Keratinocyte (primary cell): ENCODE results near the gene TMEM150B. TPM values are rescaled to one million over a fixed set of nuclear protein-coding genes. Genes with fewer than 3 reads are reported as not detected.

ENCODE experiments used
- DNase-seq: peaks from one replicate; pipeline ENCODE4 v3.0.0-alpha.2; 2011; ENCODE audit warnings: low read depth, missing footprints, low spot score
- FAIRE-seq: peaks from 2 replicates; lab custom pipeline; 2011; peaks lifted over from hg19 to GRCh38; lab: Jason Lieb, UNC
- H2AFZ ChIP-seq: 2 replicates; pipeline ENCODE4 v1.6.0; 2012; ENCODE audit warnings: low read length, control low read depth, inconsistent platforms; ENCODE audit not compliant: control insufficient read depth
- H3K27ac ChIP-seq: 2 replicates; pipeline ENCODE4 v1.5.1; 2011; ENCODE audit warnings: low read length; ENCODE audit not compliant: control insufficient read depth, insufficient read depth
- H3K27me3 ChIP-seq: 3 replicates; pipeline ENCODE4 v1.6.0; 2011; ENCODE audit warnings: low read length; ENCODE audit not compliant: control insufficient read depth, insufficient read depth; ENCODE audit errors: extremely low read depth
- H3K36me3 ChIP-seq, 2 experiments: 2 replicates in 1 of 2; 3 replicates in 1 of 2; pipeline ENCODE4 v1.5.1; 2011; ENCODE audit warnings: low read length in 2 of 2, mild to moderate bottlenecking in 1 of 2; ENCODE audit not compliant: control insufficient read depth in 2 of 2, insufficient read depth in 2 of 2; ENCODE audit errors: extremely low read depth in 1 of 2
- H3K4me1 ChIP-seq: 3 replicates; pipeline ENCODE4 v1.5.1; 2011; ENCODE audit warnings: low read length; ENCODE audit not compliant: control insufficient read depth, insufficient read depth; ENCODE audit errors: extremely low read depth
- H3K4me2 ChIP-seq: 3 replicates; pipeline ENCODE4 v1.6.0; 2011; ENCODE audit warnings: low read depth, low read length; ENCODE audit not compliant: control insufficient read depth, insufficient read depth; ENCODE audit errors: extremely low read depth
- H3K4me3 ChIP-seq, 3 experiments: fragments of 200-600 bp in 1 of 3; sonication (generic) in 1 of 3; 2 replicates in 2 of 3; 3 replicates in 1 of 3; pipeline ENCODE4 v1.5.1; 2011 to 2016; ENCODE audit warnings: low read length in 3 of 3, mild to moderate bottlenecking in 3 of 3, control low read depth in 2 of 3, inconsistent platforms in 1 of 3, low read depth in 1 of 3, mixed read lengths in 1 of 3, mixed run types in 1 of 3, moderate library complexity in 1 of 3; ENCODE audit not compliant: control insufficient read depth in 2 of 3, insufficient read depth in 2 of 3; ENCODE audit errors: extremely low read depth in 1 of 3
- H3K79me2 ChIP-seq: 2 replicates; pipeline ENCODE4 v1.6.0; 2012; ENCODE audit warnings: low read length; ENCODE audit not compliant: control insufficient read depth, insufficient read depth
- H3K9ac ChIP-seq: 3 replicates; pipeline ENCODE4 v1.6.0; 2011; ENCODE audit warnings: low read length; ENCODE audit not compliant: control insufficient read depth, insufficient read depth; ENCODE audit errors: extremely low read depth
- H3K9me1 ChIP-seq: 3 replicates; pipeline ENCODE4 v1.6.0; 2011; ENCODE audit warnings: low read length; ENCODE audit not compliant: control insufficient read depth, insufficient read depth; ENCODE audit errors: extremely low read depth
- H3K9me3 ChIP-seq: 2 replicates; pipeline ENCODE4 v1.5.1; 2012; ENCODE audit warnings: low read depth, low read length; ENCODE audit not compliant: control insufficient read depth
- H4K20me1 ChIP-seq: 3 replicates; pipeline ENCODE4 v1.6.0; 2011; ENCODE audit warnings: low read length; ENCODE audit not compliant: control insufficient read depth, insufficient read depth; ENCODE audit errors: extremely low read depth
- EZH2 ChIP-seq: IDR thresholded peaks from one replicate; pipeline ENCODE4 v1.6.1; 2012; ENCODE audit warnings: inconsistent platforms, mild to moderate bottlenecking, low read length, moderate library complexity
- dilution Hi-C: fragments of 300-500 bp; cut with MboI; formaldehyde crosslinking; loops from one replicate; pipeline ENCODE4 v1.7.0; 2020; ENCODE audit warnings: low sequenced_read_pairs; ENCODE audit not compliant: extremely low pct_ligation_motif_present
- polyA plus RNA-seq, 5 experiments: library from polyadenylated mRNA; depleted of rRNA in 3 of 5; stranded (reverse) in 3 of 5; stranded (forward) in 1 of 5; unstranded in 1 of 5; fragments of >200 nt; gene quantifications; 1 replicate in 1 of 5; 2 replicates in 3 of 5; 3 replicates in 1 of 5; pipeline versions ENCODE4 v1.2.1 to v1.2.3, GENCODE V29; 2011 to 2012; ENCODE audit warnings: missing spikeins in 2 of 5, low read depth in 1 of 5, low replicate concordance in 1 of 5
- TF ChIP-seq, protein P1 (sequence below), 3 experiments: IDR thresholded peaks in 1 of 3; conservative IDR thresholded peaks in 1 of 3; optimal IDR thresholded peaks in 1 of 3; 2 replicates in 2 of 3; 3 replicates in 1 of 3; pipeline versions ENCODE3 to v1.5.1; 2011; ENCODE audit warnings: low read length in 3 of 3, mild to moderate bottlenecking in 3 of 3, moderate library complexity in 2 of 3, control low read depth in 1 of 3, inconsistent platforms in 1 of 3; ENCODE audit not compliant: insufficient read depth in 2 of 3; ENCODE audit errors: extremely low read depth in 1 of 3

TMEM150B gene
- polyA plus RNA-seq, 1 donor (not counting 4 experiments of a cell fraction or from before 2014, with no cell fraction given): not detected

DNA sequence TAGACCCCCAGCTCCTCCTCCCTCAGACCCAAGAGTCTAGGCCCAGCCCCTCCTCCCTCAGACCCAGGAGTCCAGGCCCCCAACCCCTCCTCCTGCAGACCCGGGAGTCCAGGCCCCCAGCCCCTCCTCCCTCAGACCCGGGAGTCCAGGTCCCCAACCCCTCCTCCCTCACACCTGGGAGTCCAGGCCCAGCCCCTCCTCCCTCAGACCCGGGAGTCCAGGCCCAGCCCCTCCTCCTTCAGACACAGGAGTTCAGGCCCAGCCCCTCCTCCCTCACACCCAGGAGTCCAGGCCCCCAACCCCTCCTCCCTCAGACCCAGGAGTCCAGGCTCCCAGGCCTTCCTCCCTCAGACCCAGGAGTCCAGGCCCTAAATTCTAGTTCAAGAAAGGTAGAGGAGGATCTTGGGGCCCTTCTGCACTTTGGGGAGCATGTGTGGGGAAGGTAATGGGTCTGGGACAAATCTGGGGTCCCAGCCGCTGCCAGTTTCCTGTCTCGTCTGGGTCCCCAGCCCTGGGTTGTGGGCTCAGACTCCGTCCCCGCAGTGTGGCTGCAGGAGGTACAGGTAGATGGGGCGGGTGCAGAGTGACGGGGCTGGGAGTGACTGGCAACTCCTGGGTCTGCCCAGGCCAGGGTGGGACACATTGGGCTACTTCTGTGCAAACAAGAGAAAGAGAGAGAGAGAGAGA, 48.3 kb upstream of the TMEM150B start:
- DNase-seq: no peak
- Histone ChIP-seq H3K4me2 (no peak overlapping the region), H3K79me2 (no peaks in the 10 kb centered on the region), H3K9me1 (no peaks in the 10 kb centered on the region), H2AFZ (no peak overlapping the region), H3K27me3 (peaks cover 15% of the 10 kb centered on the region), H3K9me3 (no peaks in the 10 kb centered on the region), H3K9ac (no peak overlapping the region), H3K4me3 (no peak overlapping the region), H3K4me1 (peaks cover 15% of the 10 kb centered on the region), H4K20me1 (no peaks in the 10 kb centered on the region), H3K27ac (no peak overlapping the region), H3K36me3 (no peaks in the 10 kb centered on the region)
- TF ChIP-seq EZH2: no peak
- TF ChIP-seq, protein P1, sequence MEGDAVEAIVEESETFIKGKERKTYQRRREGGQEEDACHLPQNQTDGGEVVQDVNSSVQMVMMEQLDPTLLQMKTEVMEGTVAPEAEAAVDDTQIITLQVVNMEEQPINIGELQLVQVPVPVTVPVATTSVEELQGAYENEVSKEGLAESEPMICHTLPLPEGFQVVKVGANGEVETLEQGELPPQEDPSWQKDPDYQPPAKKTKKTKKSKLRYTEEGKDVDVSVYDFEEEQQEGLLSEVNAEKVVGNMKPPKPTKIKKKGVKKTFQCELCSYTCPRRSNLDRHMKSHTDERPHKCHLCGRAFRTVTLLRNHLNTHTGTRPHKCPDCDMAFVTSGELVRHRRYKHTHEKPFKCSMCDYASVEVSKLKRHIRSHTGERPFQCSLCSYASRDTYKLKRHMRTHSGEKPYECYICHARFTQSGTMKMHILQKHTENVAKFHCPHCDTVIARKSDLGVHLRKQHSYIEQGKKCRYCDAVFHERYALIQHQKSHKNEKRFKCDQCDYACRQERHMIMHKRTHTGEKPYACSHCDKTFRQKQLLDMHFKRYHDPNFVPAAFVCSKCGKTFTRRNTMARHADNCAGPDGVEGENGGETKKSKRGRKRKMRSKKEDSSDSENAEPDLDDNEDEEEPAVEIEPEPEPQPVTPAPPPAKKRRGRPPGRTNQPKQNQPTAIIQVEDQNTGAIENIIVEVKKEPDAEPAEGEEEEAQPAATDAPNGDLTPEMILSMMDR (optimal IDR thresholded peaks at IDR 0.05 in 1 of 3, IDR thresholded peaks at IDR 0.05 in 1 of 3, conservative IDR thresholded peaks at IDR 0.05 in 1 of 3; ENCODE audit: extremely low read depth in 1 of 3, insufficient read depth in 2 of 3, low read length in 3 of 3): no peak
- dilution Hi-C loops: no loop called here
- FAIRE-seq: no peak

- TF ChIP-seq, protein P1 (optimal IDR thresholded peaks at IDR 0.05 in 1 of 3, IDR thresholded peaks at IDR 0.05 in 1 of 3, conservative IDR thresholded peaks at IDR 0.05 in 1 of 3; ENCODE audit: extremely low read depth in 1 of 3, insufficient read depth in 2 of 3, low read length in 3 of 3): no peak
- TF ChIP-seq EZH2: no peak
- Histone ChIP-seq H3K4me1 (peaks cover 15% of the 10 kb centered on the region), H3K27ac (no peak overlapping the region), H3K79me2 (no peaks in the 10 kb centered on the region), H3K9ac (no peak overlapping the region), H3K9me3 (no peaks in the 10 kb centered on the region), H3K4me3 (no peak overlapping the region), H3K9me1 (no peaks in the 10 kb centered on the region), H4K20me1 (no peaks in the 10 kb centered on the region), H2AFZ (no peak overlapping the region), H3K27me3 (peaks cover 15% of the 10 kb centered on the region), H3K4me2 (no peak overlapping the region), H3K36me3 (no peaks in the 10 kb centered on the region)
- FAIRE-seq (no peak), DNase-seq (no peak)
- dilution Hi-C loops: no loop called here
These were observed 47.4 kb upstream of the TMEM150B start for GRCh38 chr19:55372316-55373081.
